Karpas-422 (cell line): ENCODE data around the gene HSPB1. TPM values are rescaled to one million over a fixed set of nuclear protein-coding genes. Genes with fewer than 3 reads are reported as not detected.

Experiments
- DNase-seq: peaks from one replicate; pipeline ENCODE4 v3.0.0-alpha.2; 2015
- H2AFZ ChIP-seq: fragments of 200-600 bp; sonication (generic); 2 replicates; pipeline ENCODE4 v1.6.1; 2014; ENCODE audit warnings: antibody characterized with exemption, low read length, mixed read lengths
- H3K27ac ChIP-seq: fragments of 200-600 bp; sonication (generic); 2 replicates; pipeline ENCODE4 v1.5.1; 2014; ENCODE audit warnings: mild to moderate bottlenecking, low read length, moderate library complexity
- H3K27me3 ChIP-seq: fragments of 200-600 bp; sonication (generic); 2 replicates; pipeline ENCODE4 v1.6.1; 2014; ENCODE audit warnings: low read length, mixed read lengths
- H3K36me3 ChIP-seq: fragments of 200-600 bp; sonication (generic); 2 replicates; pipeline ENCODE4 v1.6.1; 2014; ENCODE audit warnings: low read length, mixed read lengths; ENCODE audit not compliant: insufficient read depth
- H3K4me1 ChIP-seq: fragments of 200-600 bp; sonication (generic); 2 replicates; pipeline ENCODE4 v1.6.1; 2014; ENCODE audit warnings: mild to moderate bottlenecking, low read length, mixed read lengths
- H3K4me2 ChIP-seq: fragments of 200-600 bp; sonication (generic); 2 replicates; pipeline ENCODE4 v1.6.1; 2014; ENCODE audit warnings: low read length, low read depth, mild to moderate bottlenecking; ENCODE audit not compliant: poor library complexity, severe bottlenecking
- H3K4me3 ChIP-seq: fragments of 200-600 bp; sonication (generic); 2 replicates; pipeline ENCODE4 v1.5.1; 2014; ENCODE audit warnings: mild to moderate bottlenecking, antibody characterized with exemption, low read length, mixed read lengths
- H3K79me2 ChIP-seq: fragments of 200-600 bp; sonication (generic); 2 replicates; pipeline ENCODE4 v1.6.1; 2014; ENCODE audit warnings: mild to moderate bottlenecking, low read length, mixed read lengths
- H3K9ac ChIP-seq: fragments of 200-600 bp; sonication (generic); 2 replicates; pipeline ENCODE4 v1.6.0; 2014; ENCODE audit warnings: low read length
- H3K9me2 ChIP-seq: fragments of 200-600 bp; sonication (generic), shearing (Covaris generic); replicated peaks from 2 replicates; pipeline ENCODE4 v1.6.0; 2014; ENCODE audit warnings: mild to moderate bottlenecking, low read length, moderate library complexity; ENCODE audit not compliant: insufficient read depth
- H3K9me3 ChIP-seq: fragments of 300-700, 200-600 bp; sonication (generic); 2 replicates; pipeline ENCODE4 v1.6.1; 2014; ENCODE audit warnings: low read length, mixed read lengths
- H4K20me1 ChIP-seq: fragments of 200-600 bp; sonication (generic); 2 replicates; pipeline ENCODE4 v1.6.1; 2014; ENCODE audit warnings: mild to moderate bottlenecking, antibody characterized with exemption, low read length, low read depth; ENCODE audit not compliant: insufficient read depth
- total RNA-seq: library from RNA; depleted of rRNA; stranded (reverse); fragments of >200 nt; shearing (Covaris generic); gene quantifications from 2 replicates; pipeline ENCODE4 v1.2.3, GENCODE V29; 2014; ENCODE audit warnings: low replicate concordance

The HSPB1 gene
- total RNA-seq, 1 experiment from 2014 or later, result 17.7 TPM

GRCh38 chr7:76272851-76273497, 29.5 kb upstream of the HSPB1 start:
- no peak overlapping the region for H3K9ac ChIP-seq

DNA sequence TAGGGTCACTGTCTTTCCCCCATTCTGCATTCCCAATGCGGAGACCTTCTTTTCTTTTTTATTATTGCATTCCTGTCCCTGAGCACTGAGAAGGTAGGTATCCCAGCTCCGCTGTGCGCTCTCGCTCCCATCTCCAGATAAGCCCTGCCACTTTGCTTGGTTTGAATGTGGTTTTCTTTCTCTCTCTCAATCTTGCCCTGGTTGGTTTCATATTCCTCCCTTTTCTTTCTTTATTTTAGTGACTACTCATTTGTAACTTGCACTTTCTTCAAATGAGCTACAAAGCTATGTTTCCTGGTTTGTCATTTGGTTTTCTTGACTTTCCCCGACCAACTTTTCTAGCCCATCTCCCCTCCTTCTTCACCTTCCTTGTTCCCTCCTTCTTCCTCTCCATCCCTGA, 29.0 kb upstream of the HSPB1 start:
- H4K20me1 ChIP-seq, result no peaks in the 10 kb centered on the region
- H3K4me2 ChIP-seq, result no peak overlapping the region
- no peak overlapping the region for H3K4me3 ChIP-seq
- no peaks in the 10 kb centered on the region for H3K79me2 ChIP-seq
- no peaks in the 10 kb centered on the region for H3K4me1 ChIP-seq
- no peak overlapping the region for H3K9ac ChIP-seq
- H3K9me2 ChIP-seq, result no peaks in the 10 kb centered on the region
- no peak for DNase-seq
- no peaks in the 10 kb centered on the region for H3K27me3 ChIP-seq
- no peak overlapping the region for H3K27ac ChIP-seq
- no peak overlapping the region for H2AFZ ChIP-seq
- H3K36me3 ChIP-seq, result no peaks in the 10 kb centered on the region
- no peaks in the 10 kb centered on the region for H3K9me3 ChIP-seq

More at GRCh38 chr7:76272851-76273497, 29.5 kb upstream of the HSPB1 start:
- Histone ChIP-seq H3K4me2 (no peak overlapping the region), H3K4me1 (no peaks in the 10 kb centered on the region), H3K27ac (no peak overlapping the region), H3K27me3 (no peaks in the 10 kb centered on the region), H3K79me2 (no peaks in the 10 kb centered on the region), H3K9me3 (no peaks in the 10 kb centered on the region), H3K36me3 (no peaks in the 10 kb centered on the region), H4K20me1 (no peaks in the 10 kb centered on the region), H3K4me3 (no peak overlapping the region), H2AFZ (no peak overlapping the region), H3K9me2 (no peaks in the 10 kb centered on the region)
- DNase-seq, result no peak

GRCh38 chr7:76278540-76278939, 23.9 kb upstream of the HSPB1 start:
- Histone ChIP-seq H3K9me2 (no peaks in the 10 kb centered on the region), H3K4me3 (no peak overlapping the region), H3K27me3 (no peaks in the 10 kb centered on the region), H3K9me3 (no peaks in the 10 kb centered on the region), H3K36me3 (no peaks in the 10 kb centered on the region), H3K4me1 (no peaks in the 10 kb centered on the region), H2AFZ (no peak overlapping the region), H4K20me1 (no peaks in the 10 kb centered on the region), H3K79me2 (no peaks in the 10 kb centered on the region), H3K9ac (no peak overlapping the region), H3K4me2 (no peak overlapping the region), H3K27ac (no peak overlapping the region)
- DNase-seq, result peak; percentile 71

DNA sequence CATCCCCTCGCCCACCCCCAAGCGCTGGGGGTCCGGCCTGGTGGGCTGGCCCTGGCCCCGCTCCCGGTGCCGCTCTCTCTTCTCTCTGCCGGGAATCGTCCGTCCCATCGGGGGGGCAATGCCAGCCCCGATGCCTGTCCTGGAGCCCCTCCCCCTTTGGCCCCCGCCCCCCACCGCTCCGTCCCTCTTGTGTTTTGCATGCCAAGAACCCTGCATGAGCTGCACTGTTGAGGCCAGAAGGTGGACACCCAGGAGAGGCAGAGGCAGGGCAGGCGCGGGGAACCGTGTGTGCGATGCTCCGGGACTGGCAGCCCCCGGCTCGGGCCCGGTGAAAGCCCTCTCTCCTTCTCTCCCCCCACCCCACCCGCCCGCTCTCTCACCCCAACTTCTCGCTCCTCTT, 22.1 kb upstream of the HSPB1 start:
- Histone ChIP-seq H3K9me2 (no peaks in the 10 kb centered on the region), H3K4me2 (no peak overlapping the region), H3K36me3 (no peaks in the 10 kb centered on the region), H3K9ac (no peak overlapping the region), H3K9me3 (no peaks in the 10 kb centered on the region), H3K27me3 (no peaks in the 10 kb centered on the region), H2AFZ (no peak overlapping the region), H3K4me3 (no peak overlapping the region), H3K4me1 (no peaks in the 10 kb centered on the region), H3K79me2 (no peaks in the 10 kb centered on the region), H4K20me1 (no peaks in the 10 kb centered on the region), H3K27ac (no peak overlapping the region)
- no peak for DNase-seq

DNA sequence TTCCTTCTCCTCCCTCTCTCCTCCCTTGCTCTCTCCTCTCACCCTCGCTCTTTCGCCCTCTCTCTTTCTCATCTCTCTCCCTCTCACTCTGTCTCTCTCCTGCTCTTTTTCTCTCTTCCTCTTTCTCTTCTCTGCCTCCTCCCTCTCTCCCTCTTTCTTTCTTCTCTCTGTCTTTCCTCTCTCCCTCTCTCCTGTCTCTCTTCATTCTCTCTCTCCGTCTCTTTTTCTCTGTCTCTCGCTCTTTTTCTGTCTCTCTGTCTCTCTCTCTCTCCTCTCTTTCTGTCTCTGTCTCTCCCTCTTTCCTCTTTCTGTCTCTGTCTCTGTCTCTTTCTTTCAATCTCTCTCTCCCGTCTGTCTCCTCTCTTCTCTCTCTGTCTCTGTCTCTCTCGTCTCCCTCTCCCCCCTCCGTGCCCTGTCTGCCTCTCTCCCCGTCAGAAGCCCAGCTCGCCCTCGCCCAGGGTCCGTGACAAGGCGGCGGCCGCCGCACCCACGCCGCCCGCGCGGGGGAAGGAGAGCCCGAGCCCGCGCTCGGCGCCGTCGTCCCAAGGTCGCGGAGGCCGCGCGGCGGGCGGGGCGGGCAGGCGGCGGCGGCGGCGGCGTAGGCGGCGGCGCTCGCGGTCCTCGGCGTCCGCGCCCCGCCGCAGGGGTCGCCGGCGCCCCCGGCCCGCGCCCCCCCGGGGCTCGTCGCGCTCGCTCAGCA, 21.3 kb upstream of the HSPB1 start:
- Histone ChIP-seq H3K4me3 (no peak overlapping the region), H3K9me2 (no peaks in the 10 kb centered on the region), H3K4me2 (no peak overlapping the region), H3K9me3 (no peaks in the 10 kb centered on the region), H2AFZ (no peak overlapping the region), H4K20me1 (no peaks in the 10 kb centered on the region), H3K9ac (no peak overlapping the region), H3K36me3 (no peaks in the 10 kb centered on the region), H3K4me1 (no peaks in the 10 kb centered on the region), H3K79me2 (no peaks in the 10 kb centered on the region), H3K27ac (no peak overlapping the region), H3K27me3 (no peaks in the 10 kb centered on the region)
- no peak for DNase-seq

DNA sequence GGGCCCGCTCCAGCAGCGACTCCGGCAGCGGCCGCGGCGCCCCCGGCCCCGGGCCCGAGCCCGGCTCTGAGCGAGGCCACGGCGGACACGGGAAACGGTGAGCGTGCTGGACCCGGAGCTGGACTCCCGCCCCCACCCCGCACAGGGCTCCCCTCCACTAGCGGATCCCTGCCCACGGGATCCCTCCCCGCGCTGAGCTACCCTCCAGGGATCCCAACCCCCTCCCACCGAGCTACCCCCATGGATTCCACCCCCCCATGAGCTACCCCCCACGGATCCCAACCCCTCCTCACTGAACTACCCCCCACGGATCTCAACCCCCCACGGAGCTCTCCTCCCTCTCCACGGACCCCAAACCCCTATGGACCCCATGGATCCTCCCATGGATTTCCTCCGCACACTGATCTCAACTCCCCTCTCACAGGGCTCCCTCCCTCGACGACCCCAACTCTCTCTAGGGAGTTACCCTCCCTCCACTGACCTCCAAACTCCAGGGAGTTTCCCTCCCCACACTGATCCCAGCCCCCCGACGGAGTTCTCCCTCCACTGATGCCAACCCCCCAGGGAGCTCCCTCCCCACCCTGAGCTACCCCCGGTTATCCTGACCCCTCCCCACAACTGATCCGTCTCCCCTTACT, 20.6 kb upstream of the HSPB1 start:
- no peak overlapping the region for H3K27ac ChIP-seq
- no peaks in the 10 kb centered on the region for H3K9me3 ChIP-seq
- H2AFZ ChIP-seq, result no peak overlapping the region
- H3K9ac ChIP-seq, result no peak overlapping the region
- no peaks in the 10 kb centered on the region for H3K9me2 ChIP-seq
- no peaks in the 10 kb centered on the region for H4K20me1 ChIP-seq
- no peaks in the 10 kb centered on the region for H3K79me2 ChIP-seq
- no peaks in the 10 kb centered on the region for H3K36me3 ChIP-seq
- DNase-seq, result no peak
- H3K27me3 ChIP-seq, result no peaks in the 10 kb centered on the region
- no peak overlapping the region for H3K4me2 ChIP-seq
- no peak overlapping the region for H3K4me3 ChIP-seq
- no peaks in the 10 kb centered on the region for H3K4me1 ChIP-seq

DNA sequence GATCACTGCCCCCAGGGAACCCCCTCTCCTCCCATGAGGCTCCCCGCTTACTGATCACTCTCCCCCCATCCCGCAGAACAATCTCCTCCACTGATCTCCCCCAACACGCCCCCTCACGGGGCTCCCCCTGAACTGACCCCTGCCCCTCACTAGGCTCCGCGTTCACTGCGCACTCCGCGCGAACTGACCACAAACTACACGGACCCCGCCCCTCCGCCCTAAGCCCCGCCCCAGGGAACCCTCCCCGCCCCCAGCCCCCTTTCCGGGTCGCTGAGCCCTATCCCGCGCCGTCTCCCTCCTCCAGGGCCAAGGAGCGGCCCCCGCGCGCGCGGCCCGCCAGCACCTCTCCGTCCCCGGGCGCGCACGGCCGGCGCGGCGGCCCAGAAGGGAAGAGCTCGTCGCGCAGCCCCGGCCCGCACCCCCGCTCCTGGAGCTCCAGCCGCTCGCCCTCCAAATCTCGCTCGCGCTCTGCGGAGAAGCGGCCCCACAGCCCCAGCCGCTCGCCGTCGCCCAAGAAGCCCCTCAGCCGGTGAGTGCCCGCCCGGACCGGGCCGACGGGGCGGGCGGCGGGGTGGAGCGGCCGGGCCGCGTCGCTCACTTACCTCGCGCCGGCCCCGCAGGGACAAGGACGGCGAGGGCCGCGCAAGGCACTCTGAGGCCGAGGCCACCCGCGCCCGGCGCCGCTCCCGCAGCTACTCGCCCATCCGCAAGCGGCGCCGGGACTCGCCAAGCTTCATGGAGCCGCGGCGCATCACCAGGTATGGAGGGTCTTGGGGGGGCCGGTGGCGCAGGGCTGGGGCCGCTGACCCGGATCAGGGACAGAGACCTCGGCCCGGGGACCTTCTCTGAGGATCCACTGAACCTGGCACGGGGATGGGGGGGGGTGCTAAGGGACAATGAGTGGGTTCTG, 19.9 kb upstream of the HSPB1 start:
- Histone ChIP-seq H4K20me1 (no peaks in the 10 kb centered on the region), H3K27me3 (no peaks in the 10 kb centered on the region), H3K4me3 (no peak overlapping the region), H3K4me2 (no peak overlapping the region), H3K36me3 (no peaks in the 10 kb centered on the region), H3K9me2 (no peaks in the 10 kb centered on the region), H3K9ac (no peak overlapping the region), H3K27ac (no peak overlapping the region), H2AFZ (no peak overlapping the region), H3K9me3 (no peaks in the 10 kb centered on the region), H3K79me2 (no peaks in the 10 kb centered on the region), H3K4me1 (no peaks in the 10 kb centered on the region)
- no peak for DNase-seq
